Panc1 (cell line): ENCODE measurements around the gene MMRN2.
"Not testable (repeated sequence)": the region's sequence is repeated elsewhere in the genome, so short reads cannot be mapped to it uniquely, and the experiment has no call there.

Source experiments
- POLR2AphosphoS5 ChIP-seq: IDR thresholded peaks from 2 replicates; pipeline ENCODE4 v1.6.1; 2012; ENCODE audit warnings: mild to moderate bottlenecking, low read depth, low read length, moderate library complexity
- TCF7L2 ChIP-seq: IDR thresholded peaks from 2 replicates; pipeline ENCODE4 v1.6.1; 2011; ENCODE audit warnings: mild to moderate bottlenecking, low read depth, low read length, inconsistent platforms
- TF ChIP-seq, protein P1 (sequence below): fragments of 450-650 bp; IDR thresholded peaks from 2 replicates; pipeline ENCODE4 v1.5.1; 2017; ENCODE audit warnings: mild to moderate bottlenecking
- TF ChIP-seq, protein P2 (sequence below), 2 experiments: IDR thresholded peaks; 2 replicates each; pipeline ENCODE4 v1.6.1; 2011 to 2012; ENCODE audit warnings: low read depth in 2 of 2, control low read depth in 1 of 2, low read length in 1 of 2, mild to moderate bottlenecking in 1 of 2, moderate library complexity in 1 of 2; ENCODE audit not compliant: insufficient read depth in 1 of 2

DNA sequence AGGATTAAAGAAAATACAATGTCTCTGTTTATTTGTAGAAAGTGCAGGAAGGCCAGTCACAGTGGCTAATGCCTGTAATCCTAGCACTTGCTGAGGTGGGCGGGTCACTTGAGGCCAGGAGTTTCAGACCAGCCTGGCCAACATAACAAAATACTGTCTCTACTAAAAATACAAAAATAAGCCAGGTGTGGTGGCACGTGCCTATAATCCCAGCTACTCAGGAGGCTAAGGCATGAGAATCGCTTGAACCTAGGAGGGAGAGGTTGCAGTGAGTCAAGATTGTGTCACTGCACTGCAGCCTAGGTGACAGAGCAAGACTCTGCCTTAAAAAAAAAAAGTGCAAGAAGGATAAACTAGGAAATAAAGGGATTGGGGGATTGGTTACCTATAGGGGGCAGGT, 21.0 kb upstream of the MMRN2 start:
- TF ChIP-seq, protein P1, sequence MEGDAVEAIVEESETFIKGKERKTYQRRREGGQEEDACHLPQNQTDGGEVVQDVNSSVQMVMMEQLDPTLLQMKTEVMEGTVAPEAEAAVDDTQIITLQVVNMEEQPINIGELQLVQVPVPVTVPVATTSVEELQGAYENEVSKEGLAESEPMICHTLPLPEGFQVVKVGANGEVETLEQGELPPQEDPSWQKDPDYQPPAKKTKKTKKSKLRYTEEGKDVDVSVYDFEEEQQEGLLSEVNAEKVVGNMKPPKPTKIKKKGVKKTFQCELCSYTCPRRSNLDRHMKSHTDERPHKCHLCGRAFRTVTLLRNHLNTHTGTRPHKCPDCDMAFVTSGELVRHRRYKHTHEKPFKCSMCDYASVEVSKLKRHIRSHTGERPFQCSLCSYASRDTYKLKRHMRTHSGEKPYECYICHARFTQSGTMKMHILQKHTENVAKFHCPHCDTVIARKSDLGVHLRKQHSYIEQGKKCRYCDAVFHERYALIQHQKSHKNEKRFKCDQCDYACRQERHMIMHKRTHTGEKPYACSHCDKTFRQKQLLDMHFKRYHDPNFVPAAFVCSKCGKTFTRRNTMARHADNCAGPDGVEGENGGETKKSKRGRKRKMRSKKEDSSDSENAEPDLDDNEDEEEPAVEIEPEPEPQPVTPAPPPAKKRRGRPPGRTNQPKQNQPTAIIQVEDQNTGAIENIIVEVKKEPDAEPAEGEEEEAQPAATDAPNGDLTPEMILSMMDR, result not testable (repeated sequence)
- not testable (repeated sequence) for TF ChIP-seq POLR2AphosphoS5, TCF7L2
- TF ChIP-seq, protein P2, sequence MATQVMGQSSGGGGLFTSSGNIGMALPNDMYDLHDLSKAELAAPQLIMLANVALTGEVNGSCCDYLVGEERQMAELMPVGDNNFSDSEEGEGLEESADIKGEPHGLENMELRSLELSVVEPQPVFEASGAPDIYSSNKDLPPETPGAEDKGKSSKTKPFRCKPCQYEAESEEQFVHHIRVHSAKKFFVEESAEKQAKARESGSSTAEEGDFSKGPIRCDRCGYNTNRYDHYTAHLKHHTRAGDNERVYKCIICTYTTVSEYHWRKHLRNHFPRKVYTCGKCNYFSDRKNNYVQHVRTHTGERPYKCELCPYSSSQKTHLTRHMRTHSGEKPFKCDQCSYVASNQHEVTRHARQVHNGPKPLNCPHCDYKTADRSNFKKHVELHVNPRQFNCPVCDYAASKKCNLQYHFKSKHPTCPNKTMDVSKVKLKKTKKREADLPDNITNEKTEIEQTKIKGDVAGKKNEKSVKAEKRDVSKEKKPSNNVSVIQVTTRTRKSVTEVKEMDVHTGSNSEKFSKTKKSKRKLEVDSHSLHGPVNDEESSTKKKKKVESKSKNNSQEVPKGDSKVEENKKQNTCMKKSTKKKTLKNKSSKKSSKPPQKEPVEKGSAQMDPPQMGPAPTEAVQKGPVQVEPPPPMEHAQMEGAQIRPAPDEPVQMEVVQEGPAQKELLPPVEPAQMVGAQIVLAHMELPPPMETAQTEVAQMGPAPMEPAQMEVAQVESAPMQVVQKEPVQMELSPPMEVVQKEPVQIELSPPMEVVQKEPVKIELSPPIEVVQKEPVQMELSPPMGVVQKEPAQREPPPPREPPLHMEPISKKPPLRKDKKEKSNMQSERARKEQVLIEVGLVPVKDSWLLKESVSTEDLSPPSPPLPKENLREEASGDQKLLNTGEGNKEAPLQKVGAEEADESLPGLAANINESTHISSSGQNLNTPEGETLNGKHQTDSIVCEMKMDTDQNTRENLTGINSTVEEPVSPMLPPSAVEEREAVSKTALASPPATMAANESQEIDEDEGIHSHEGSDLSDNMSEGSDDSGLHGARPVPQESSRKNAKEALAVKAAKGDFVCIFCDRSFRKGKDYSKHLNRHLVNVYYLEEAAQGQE (IDR thresholded peaks at IDR 0.05; ENCODE audit: insufficient read depth in 1 of 2, low read depth in 2 of 2, low read length in 1 of 2), result not testable (repeated sequence)
